Naive thymus-derived CD4-positive, alpha-beta T cell (primary cell): ENCODE measurements around the gene KMT2A. TPM values are rescaled to one million over a fixed set of nuclear protein-coding genes. Genes with fewer than 3 reads are reported as not detected.

ENCODE experiments used
- ATAC-seq: fragments of 150-1000 bp; cut with Tn5 transposase; 2 replicates; pipeline ENCODE4 v1.10.0; 2021; ENCODE audit warnings: mild to moderate bottlenecking, moderate library complexity
- CTCF ChIA-PET: fragments of 350-600 bp; sonication (Branson Sonifier 250); formaldehyde crosslinking; loops from one replicate; lab custom pipeline; 2021; ENCODE audit warnings: antibody characterized with exemption; lab: Charles Lee
- POLR2A ChIA-PET: fragments of 350-600 bp; sonication (Branson Sonifier 250); formaldehyde crosslinking; loops from one replicate; lab custom pipeline; 2021; ENCODE audit warnings: antibody characterized with exemption, inconsistent platforms; lab: Charles Lee
- DNase-seq, 9 donors: peaks; one replicate each; pipeline versions ENCODE4 v3.0.0 to v3.0.0-alpha.2; 2020 to 2022; ENCODE audit warnings: mixed read lengths in 1 of 9
- H3K27ac ChIP-seq: one replicate; pipeline ENCODE4 v1.7.0; 2013; ENCODE audit warnings: mild to moderate bottlenecking, low read depth, low read length, moderate library complexity
- H3K27me3 ChIP-seq, 2 donors: one replicate each; pipeline ENCODE4 v1.7.0; 2013; ENCODE audit warnings: low read length in 2 of 2, mild to moderate bottlenecking in 2 of 2, moderate library complexity in 2 of 2; ENCODE audit not compliant: control insufficient read depth in 2 of 2, insufficient read depth in 2 of 2
- H3K36me3 ChIP-seq, 3 experiments: 1 replicate in 2 of 3; 2 replicates in 1 of 3; pipeline ENCODE4 v1.7.0; 2013; ENCODE audit warnings: low read length in 3 of 3, mild to moderate bottlenecking in 3 of 3, moderate library complexity in 1 of 3; ENCODE audit not compliant: insufficient read depth in 3 of 3, control insufficient read depth in 2 of 3
- H3K4me1 ChIP-seq, 2 donors: one replicate each; pipeline ENCODE4 v1.7.0; 2013; ENCODE audit warnings: low read length in 2 of 2, mild to moderate bottlenecking in 2 of 2, moderate library complexity in 1 of 2; ENCODE audit not compliant: control insufficient read depth in 2 of 2, insufficient read depth in 2 of 2
- H3K4me3 ChIP-seq: 2 replicates; pipeline ENCODE4 v1.7.0; 2013; ENCODE audit warnings: mild to moderate bottlenecking, low read length
- H3K9me3 ChIP-seq, 3 experiments: 1 replicate in 2 of 3; 2 replicates in 1 of 3; pipeline ENCODE4 v1.7.0; 2013; ENCODE audit warnings: low read length in 3 of 3; ENCODE audit not compliant: control insufficient read depth in 2 of 3
- H3K27ac Mint-ChIP-seq, 9 donors: one replicate each; pipeline ENCODE4 v1.8.0; 2020 to 2022; ENCODE audit warnings: mixed read lengths in 9 of 9, mild to moderate bottlenecking in 8 of 9, moderate library complexity in 5 of 9, inconsistent platforms in 2 of 9
- H3K27me3 Mint-ChIP-seq, 5 donors: one replicate each; pipeline ENCODE4 v1.8.0; 2021 to 2022; ENCODE audit warnings: mixed read lengths in 5 of 5, mild to moderate bottlenecking in 1 of 5
- H3K36me3 Mint-ChIP-seq, 5 donors: one replicate each; pipeline ENCODE4 v1.8.0; 2020 to 2022; ENCODE audit warnings: mixed read lengths in 5 of 5, mild to moderate bottlenecking in 3 of 5, inconsistent platforms in 1 of 5
- H3K4me1 Mint-ChIP-seq, 7 donors: one replicate each; pipeline ENCODE4 v1.8.0; 2020 to 2022; ENCODE audit warnings: mixed read lengths in 7 of 7, mild to moderate bottlenecking in 3 of 7, inconsistent platforms in 1 of 7
- H3K4me3 Mint-ChIP-seq, 10 donors: one replicate each; pipeline ENCODE4 v1.8.0; 2020 to 2022; ENCODE audit warnings: mild to moderate bottlenecking in 10 of 10, mixed read lengths in 10 of 10, moderate library complexity in 6 of 10, inconsistent platforms in 2 of 10
- H3K9me3 Mint-ChIP-seq, 11 donors: one replicate each; pipeline ENCODE4 v1.8.0; 2020 to 2022; ENCODE audit warnings: mixed read lengths in 11 of 11, mild to moderate bottlenecking in 4 of 11, inconsistent platforms in 1 of 11, moderate library complexity in 1 of 11
- intact Hi-C, 2 donors: fragments of 100-400 bp; cut with micrococcal nuclease; formaldehyde crosslinking; loops; one replicate each; pipeline ENCODE4 v1.15.1; 2023
- polyA plus RNA-seq, 2 donors: library from polyadenylated mRNA; unstranded; fragments of 300-500 nt; fragmentation: Illumina TruSeq; gene quantifications; one replicate each; pipeline ENCODE4 v1.2.3, GENCODE V29; 2021
- total RNA-seq, 6 experiments: library from RNA in 5 of 6; stranded (reverse) in 5 of 6; gene quantifications; 1 replicate in 5 of 6; 2 replicates in 1 of 6; pipeline ENCODE4 v1.2.3 and lab custom pipeline; 2021 to 2026

KMT2A gene
- total and polyA plus RNA-seq, 7 experiments from 2014 or later, result 19.6 to 192 (median 160) TPM

- ChIA-PET POLR2A (interaction anchor here (0.7 to 3.0 kb wide), 16 partner anchors 9 to 561 kb away, joined by 3 to 31 read pairs (median 5); partner anchors contain the start of genes ARCN1, ATP5MG, CD3D and CD3E), CTCF (interaction anchor here (1.1 to 1.2 kb wide), 2 partner anchors 35 to 355 kb away, joined by 3 read pairs; no protein-coding TSS in a partner anchor)
- DNase-seq, result peak in 1 of 9 donors; percentile 68
- intact Hi-C loops, result loop anchor here (2.0 to 10.0 kb wide), 10 partner anchors 36 to 1204 kb away; partner anchors contain the start of genes BCL9L (in 2 of the 2), CD3E (in 2 of the 2), ARCN1 (in 1 of the 2) and CENATAC (in 1 of the 2)
- H3K36me3 ChIP-seq, result peaks cover 0 to 11% (median 0%) of the 10 kb centered on the region in 3 experiments
- Mint-ChIP-seq H3K4me1 (peaks cover 42 to 52% (median 45%) of the 10 kb centered on the region in 7 donors), H3K27ac (peak overlapping the region; percentile 75 to 99 (median 95)), H3K4me3 (peak overlapping the region; percentile 89 to 96 (median 95)), H3K27me3 (peaks cover 0 to 6% (median 0%) of the 10 kb centered on the region in 5 donors), H3K9me3 (peaks cover 0 to 4% (median 0%) of the 10 kb centered on the region in 11 donors), H3K36me3 (peaks cover 0 to 14% (median 3%) of the 10 kb centered on the region in 5 donors)
- peaks cover 31 to 34% of the 10 kb centered on the region in 2 donors for H3K4me1 ChIP-seq
- no peaks in the 10 kb centered on the region for H3K27me3 ChIP-seq
- no peaks in the 10 kb centered on the region for H3K9me3 ChIP-seq
- peak overlapping the region; percentile 99 for H3K27ac ChIP-seq
- H3K4me3 ChIP-seq, result peak overlapping the region; percentile 70
- ATAC-seq, result peak; percentile 28
These were observed 431 bp downstream of the KMT2A start for GRCh38 chr11:118436639-118437207.

- intact Hi-C loops, result loop anchor here (1.0 to 10.0 kb wide), 16 partner anchors 9 to 1205 kb away; partner anchors contain the start of genes BCL9L (in 2 of the 2), CD3E (in 2 of the 2), UBE4A (in 2 of the 2) and ARCN1 (in 1 of the 2)
- no peak for ATAC-seq
- Mint-ChIP-seq H3K4me1 (peaks cover 50 to 58% (median 52%) of the 10 kb centered on the region in 7 donors), H3K27ac (peak overlapping the region; percentile 75 to 99 (median 95)), H3K4me3 (peak overlapping the region; percentile 89 to 96 (median 95)), H3K27me3 (peaks cover 0 to 1% (median 0%) of the 10 kb centered on the region in 5 donors), H3K9me3 (peaks cover 0 to 4% (median 0%) of the 10 kb centered on the region in 11 donors), H3K36me3 (peaks cover 0 to 19% (median 6%) of the 10 kb centered on the region in 5 donors)
- Histone ChIP-seq H3K27ac (peak overlapping the region; percentile 99), H3K9me3 (no peaks in the 10 kb centered on the region), H3K4me1 (peaks cover 38 to 41% of the 10 kb centered on the region in 2 donors), H3K4me3 (peak overlapping the region; percentile 70), H3K27me3 (no peaks in the 10 kb centered on the region), H3K36me3 (peaks cover 0 to 11% (median 0%) of the 10 kb centered on the region in 3 experiments)
- DNase-seq, result peak; percentile 17 to 76 (median 34)
- CTCF ChIA-PET, result no interaction called here
- POLR2A ChIA-PET, result interaction anchor here (0.9 to 1.8 kb wide), 5 partner anchors 24 to 52 kb away, joined by 3 to 7 read pairs (median 4); partner anchors contain the start of gene ATP5MG
These were observed 1.2 kb downstream of the KMT2A start for GRCh38 chr11:118437208-118438125.

- peak overlapping the region; percentile 70 for H3K4me3 ChIP-seq
- intact Hi-C loops, result loop anchor here (1.0 to 10.0 kb wide), 13 partner anchors 8 to 1206 kb away; partner anchors contain the start of genes BCL9L (in 2 of the 2), UBE4A (in 2 of the 2), ATP5MG (in 1 of the 2) and CENATAC (in 1 of the 2)
- H3K4me1 Mint-ChIP-seq, result peaks cover 59 to 66% (median 61%) of the 10 kb centered on the region in 7 donors
- H3K9me3 Mint-ChIP-seq, result peaks cover 0 to 4% (median 0%) of the 10 kb centered on the region in 11 donors
- peak overlapping the region; percentile 89 to 96 (median 95) for H3K4me3 Mint-ChIP-seq
- H3K4me1 ChIP-seq, result peaks cover 48 to 51% of the 10 kb centered on the region in 2 donors
- no peaks in the 10 kb centered on the region for H3K9me3 ChIP-seq
- H3K27ac ChIP-seq, result peak overlapping the region; percentile 99
- ChIA-PET CTCF (interaction anchor here (0.6 to 0.8 kb wide), 3 partner anchors 20 to 617 kb away, joined by 3 read pairs; no protein-coding TSS in a partner anchor), POLR2A (interaction anchor here (0.9 to 2.0 kb wide), 7 partner anchors 9 to 53 kb away, joined by 3 to 8 read pairs (median 4); partner anchors contain the start of gene ATP5MG)
- H3K36me3 Mint-ChIP-seq, result peaks cover 0 to 22% (median 6%) of the 10 kb centered on the region in 5 donors
- H3K27me3 ChIP-seq, result no peaks in the 10 kb centered on the region
- ATAC-seq (peak; percentile 24), DNase-seq (peak; percentile 22 to 78 (median 69))
- H3K27ac Mint-ChIP-seq, result peak overlapping the region; percentile 75 to 99 (median 95)
- no peaks in the 10 kb centered on the region for H3K27me3 Mint-ChIP-seq
- H3K36me3 ChIP-seq, result peaks cover 0 to 15% (median 0%) of the 10 kb centered on the region in 3 experiments
These were observed 2.1 kb downstream of the KMT2A start for GRCh38 chr11:118438314-118438931.

GRCh38 chr11:118439646-118440045 is 3.4 kb downstream of the KMT2A start:
- peaks cover 0 to 4% (median 0%) of the 10 kb centered on the region in 11 donors for H3K9me3 Mint-ChIP-seq
- peak overlapping the region; percentile 99 for H3K27ac ChIP-seq
- no peak overlapping the region for H3K4me3 ChIP-seq
- H3K36me3 Mint-ChIP-seq, result peaks cover 0 to 28% (median 6%) of the 10 kb centered on the region in 5 donors
- H3K4me1 ChIP-seq, result peaks cover 55 to 57% of the 10 kb centered on the region in 2 donors
- H3K27me3 Mint-ChIP-seq, result no peaks in the 10 kb centered on the region
- peaks cover 0 to 15% (median 0%) of the 10 kb centered on the region in 3 experiments for H3K36me3 ChIP-seq
- POLR2A ChIA-PET, result interaction anchor here (0.6 to 2.0 kb wide), 3 partner anchors 8 to 19 kb away, joined by 3 to 8 read pairs (median 5); no protein-coding TSS in a partner anchor
- no peaks in the 10 kb centered on the region for H3K27me3 ChIP-seq
- no peak for ATAC-seq
- peak overlapping the region in 9 of 10 donors; percentile 65 to 96 (median 93) for H3K4me3 Mint-ChIP-seq
- intact Hi-C loops, result loop anchor here (5.0 to 10.0 kb wide), 7 partner anchors 33 to 1207 kb away; partner anchors contain the start of genes BCL9L (in 2 of the 2), CENATAC (in 1 of the 2), DPAGT1 (in 1 of the 2) and HINFP (in 1 of the 2)
- H3K4me1 Mint-ChIP-seq, result peaks cover 63 to 70% (median 65%) of the 10 kb centered on the region in 7 donors
- DNase-seq, result peak in 1 of 9 donors; percentile 7
- peak overlapping the region; percentile 52 to 99 (median 95) for H3K27ac Mint-ChIP-seq
- CTCF ChIA-PET, result interaction anchor here (0.5 to 0.6 kb wide), 3 partner anchors 25 to 42 kb away, joined by 3 to 5 read pairs (median 5); no protein-coding TSS in a partner anchor
- H3K9me3 ChIP-seq, result no peaks in the 10 kb centered on the region

- DNase-seq, result no peak
- H3K4me1 ChIP-seq, result peaks cover 67 to 68% of the 10 kb centered on the region in 2 donors
- CTCF ChIA-PET, result no interaction called here
- H3K27me3 Mint-ChIP-seq, result no peaks in the 10 kb centered on the region
- peaks cover 0 to 44% (median 6%) of the 10 kb centered on the region in 5 donors for H3K36me3 Mint-ChIP-seq
- intact Hi-C loops, result no loop called here
- no peaks in the 10 kb centered on the region for H3K9me3 ChIP-seq
- peaks cover 0 to 1% (median 0%) of the 10 kb centered on the region in 11 donors for H3K9me3 Mint-ChIP-seq
- POLR2A ChIA-PET, result interaction anchor here (1.3 to 1.5 kb wide), 2 partner anchors 11 to 20 kb away, joined by 4 read pairs; no protein-coding TSS in a partner anchor
- H3K27ac Mint-ChIP-seq, result peak overlapping the region; percentile 45 to 99 (median 77)
- H3K36me3 ChIP-seq, result peaks cover 0 to 10% (median 0%) of the 10 kb centered on the region in 3 experiments
- H3K27ac ChIP-seq, result peak overlapping the region; percentile 45
- no peaks in the 10 kb centered on the region for H3K27me3 ChIP-seq
- no peak overlapping the region for H3K4me3 ChIP-seq
- H3K4me1 Mint-ChIP-seq, result peaks cover 73 to 84% (median 81%) of the 10 kb centered on the region in 7 donors
- H3K4me3 Mint-ChIP-seq, result peak overlapping the region; percentile 22 to 96 (median 56)
- no peak for ATAC-seq
These were observed 5.5 kb downstream of the KMT2A start for GRCh38 chr11:118441770-118442275.
